Measurements from ENCODE around the gene THSD8. TPM values are rescaled to one million over a fixed set of nuclear protein-coding genes. Genes with fewer than 3 reads are reported as not detected.

THSD8 gene
- total RNA-seq (2022; extraction: Qiagen RNA extraction; ENCODE audit: low read depth), result 8.2 to 20.2 TPM (median 11.8 TPM) in 4 of 5 replicates, not detected in the other

GRCh38 chr19:12801466-12802266 lies at the start of gene THSD8, which contains the start of gene PRDX2:
Gene THSD8 (plus strand): TSS chr19:12802069. CDS start chr19:12802072, 3 bp downstream.
Gene PRDX2 (minus strand): TSS chr19:12801800. CDS start chr19:12801261, 539 bp downstream.

GRCh38 chr19:12774588-12775555 lies 27.0 kb upstream of the THSD8 start, which contains the start of gene HOOK2:
Gene HOOK2 (minus strand): TSS chr19:12775552. CDS start chr19:12775449, 103 bp downstream.

GRCh38 chr19:12791345-12792050 lies 10.4 kb upstream of the THSD8 start, which contains the start of gene JUNB:
Gene JUNB (plus strand): TSS chr19:12791486. CDS start chr19:12791772, 286 bp downstream.

GRCh38 chr19:12806242-12807081 lies 4.6 kb downstream of the THSD8 start, which contains the start of gene RNASEH2A:
Gene RNASEH2A (plus strand): TSS chr19:12806584. CDS start chr19:12806674, 90 bp downstream.

GRCh38 chr19:12834566-12834943 lies 32.7 kb downstream of the THSD8 start, which contains the start of gene RTBDN:
Gene RTBDN (minus strand): TSS chr19:12834579. CDS start chr19:12829979, 4,600 bp downstream.

GRCh38 chr19:12838182-12838885 lies 36.5 kb downstream of the THSD8 start, which contains the start of gene MAST1:
Gene MAST1 (plus strand): TSS chr19:12838515. CDS start chr19:12838573, 58 bp downstream.

Other genes with a start within 250 kb of the THSD8 start
- gene ZNF490, start 191.3 kb upstream of the THSD8 start, total RNA-seq (2022; extraction: Qiagen RNA extraction; ENCODE audit: low read depth), result 0.55 to 0.78 TPM (median 0.62 TPM) in 5 replicates
- 4.2 to 7.9 TPM (median 5.0 TPM) in 5 replicates for gene ZNF791, start 191.1 kb upstream of the THSD8 start, total RNA-seq (2022; extraction: Qiagen RNA extraction; ENCODE audit: low read depth)
- 16.4 to 20.7 TPM (median 17.5 TPM) in 5 replicates for gene MAN2B1, start 135.3 kb upstream of the THSD8 start, total RNA-seq (2022; extraction: Qiagen RNA extraction; ENCODE audit: low read depth)
- 7.6 to 13.8 TPM (median 10.8 TPM) in 5 replicates for gene WDR83, start 135.3 kb upstream of the THSD8 start, total RNA-seq (2022; extraction: Qiagen RNA extraction; ENCODE audit: low read depth)
- 42.7 to 54.1 TPM (median 50.9 TPM) in 5 replicates for gene DHPS, start 120.2 kb upstream of the THSD8 start, total RNA-seq (2022; extraction: Qiagen RNA extraction; ENCODE audit: low read depth)
- gene GNG14, start 114.1 kb upstream of the THSD8 start, total RNA-seq (2022; extraction: Qiagen RNA extraction; ENCODE audit: low read depth), result not detected in 5 replicates
- gene FBXW9, start 105.4 kb upstream of the THSD8 start, total RNA-seq (2022; extraction: Qiagen RNA extraction; ENCODE audit: low read depth), result 9.4 to 13.1 TPM (median 11.1 TPM) in 5 replicates
- 26.5 to 38.1 TPM (median 34.8 TPM) in 5 replicates for gene TNPO2, start 78.1 kb upstream of the THSD8 start, total RNA-seq (2022; extraction: Qiagen RNA extraction; ENCODE audit: low read depth)
- 154 to 217 TPM (median 198 TPM) in 5 replicates for gene TRIR, start 67.4 kb upstream of the THSD8 start, total RNA-seq (2022; extraction: Qiagen RNA extraction; ENCODE audit: low read depth)
- 66.0 to 99.1 TPM (median 96.6 TPM) in 5 replicates for gene GET3, start 64.6 kb upstream of the THSD8 start, total RNA-seq (2022; extraction: Qiagen RNA extraction; ENCODE audit: low read depth)
- 0.05 to 0.10 TPM (median 0.08 TPM) in 3 of 5 replicates, not detected in the others for gene BEST2, start 50.3 kb upstream of the THSD8 start, total RNA-seq (2022; extraction: Qiagen RNA extraction; ENCODE audit: low read depth)
- gene HOOK2, start 26.5 kb upstream of the THSD8 start, total RNA-seq (2022; extraction: Qiagen RNA extraction; ENCODE audit: low read depth), result 9.1 to 13.2 TPM (median 10.1 TPM) in 5 replicates
- 80.8 to 152 TPM (median 131 TPM) in 5 replicates for gene JUNB, start 10.6 kb upstream of the THSD8 start, total RNA-seq (2022; extraction: Qiagen RNA extraction; ENCODE audit: low read depth)
- 0.41 to 0.94 TPM (median 0.74 TPM) in 5 replicates for gene PRDX2, start 269 bp upstream of the THSD8 start, total RNA-seq (2022; extraction: Qiagen RNA extraction; ENCODE audit: low read depth)
- gene RNASEH2A, start 4.5 kb downstream of the THSD8 start, total RNA-seq (2022; extraction: Qiagen RNA extraction; ENCODE audit: low read depth), result 26.5 to 49.9 TPM (median 42.8 TPM) in 5 replicates
- 0.10 to 0.77 TPM (median 0.27 TPM) in 4 of 5 replicates, not detected in the other for gene RTBDN, start 32.5 kb downstream of the THSD8 start, total RNA-seq (2022; extraction: Qiagen RNA extraction; ENCODE audit: low read depth)
- 1.0 to 3.0 TPM (median 1.9 TPM) in 5 replicates for gene MAST1, start 36.4 kb downstream of the THSD8 start, total RNA-seq (2022; extraction: Qiagen RNA extraction; ENCODE audit: low read depth)
- gene DNASE2, start 79.4 kb downstream of the THSD8 start, total RNA-seq (2022; extraction: Qiagen RNA extraction; ENCODE audit: low read depth), result 26.4 to 33.8 TPM (median 31.6 TPM) in 5 replicates
- gene KLF1, start 85.1 kb downstream of the THSD8 start, total RNA-seq (2022; extraction: Qiagen RNA extraction; ENCODE audit: low read depth), result 0.08 TPM in 1 of 5 replicates, not detected in the others
- 8.9 to 12.5 TPM (median 9.9 TPM) in 5 replicates for gene GCDH, start 89.1 kb downstream of the THSD8 start, total RNA-seq (2022; extraction: Qiagen RNA extraction; ENCODE audit: low read depth)
- 0.23 to 0.55 TPM (median 0.40 TPM) in 5 replicates for gene SYCE2, start 117.2 kb downstream of the THSD8 start, total RNA-seq (2022; extraction: Qiagen RNA extraction; ENCODE audit: low read depth)
- gene FARSA, start 131.6 kb downstream of the THSD8 start, total RNA-seq (2022; extraction: Qiagen RNA extraction; ENCODE audit: low read depth), result 77.7 to 87.4 TPM (median 81.4 TPM) in 5 replicates
- 606 to 640 TPM (median 607 TPM) in 5 replicates for gene CALR, start 136.5 kb downstream of the THSD8 start, total RNA-seq (2022; extraction: Qiagen RNA extraction; ENCODE audit: low read depth)
- 73.6 to 84.7 TPM (median 79.2 TPM) in 5 replicates for gene RAD23A, start 143.8 kb downstream of the THSD8 start, total RNA-seq (2022; extraction: Qiagen RNA extraction; ENCODE audit: low read depth)
- gene GADD45GIP1, start 155.2 kb downstream of the THSD8 start, total RNA-seq (2022; extraction: Qiagen RNA extraction; ENCODE audit: low read depth), result 30.1 to 55.5 TPM (median 52.4 TPM) in 5 replicates
- 0.09 to 0.16 TPM in 2 of 5 replicates, not detected in the others for gene DAND5, start 167.5 kb downstream of the THSD8 start, total RNA-seq (2022; extraction: Qiagen RNA extraction; ENCODE audit: low read depth)
- gene NFIX, start 193.4 kb downstream of the THSD8 start, total RNA-seq (2022; extraction: Qiagen RNA extraction; ENCODE audit: low read depth), result 3.8 to 5.0 TPM (median 4.2 TPM) in 5 replicates